Liver (tissue), 9 donors: ENCODE data around the gene DCT. TPM values are rescaled to one million over a fixed set of nuclear protein-coding genes. Genes with fewer than 3 reads are reported as not detected.

Source experiments
- DNase-seq: peaks from one replicate; pipeline ENCODE4 v3.0.0-alpha.2; 2017; ENCODE audit warnings: low spot score
- H3K27ac ChIP-seq, 2 donors: one replicate each; pipeline ENCODE4 v1.7.0; 2013; ENCODE audit warnings: inconsistent platforms in 2 of 2, low read length in 2 of 2, control low read depth in 1 of 2, low read depth in 1 of 2, mild to moderate bottlenecking in 1 of 2
- H3K27me3 ChIP-seq, 4 donors: one replicate each; pipeline versions ENCODE4 v1.6.1 to v1.7.0; 2013; ENCODE audit warnings: low read length in 3 of 4, inconsistent platforms in 1 of 4, mild to moderate bottlenecking in 1 of 4, moderate library complexity in 1 of 4; ENCODE audit not compliant: control insufficient read depth in 4 of 4, insufficient read depth in 4 of 4
- H3K36me3 ChIP-seq, 4 donors: one replicate each; pipeline versions ENCODE4 v1.6.1 to v1.7.0; 2013; ENCODE audit warnings: low read length in 3 of 4, mild to moderate bottlenecking in 3 of 4, low read depth in 1 of 4, moderate library complexity in 1 of 4; ENCODE audit not compliant: control insufficient read depth in 4 of 4, insufficient read depth in 3 of 4
- H3K4me1 ChIP-seq, 4 donors: one replicate each; pipeline versions ENCODE4 v1.6.1 to v1.7.0; 2013; ENCODE audit warnings: low read length in 3 of 4, mild to moderate bottlenecking in 3 of 4, moderate library complexity in 1 of 4; ENCODE audit not compliant: control insufficient read depth in 4 of 4, insufficient read depth in 4 of 4
- H3K4me3 ChIP-seq, 3 donors: one replicate each; pipeline versions ENCODE4 v1.6.1 to v1.7.0; 2013; ENCODE audit warnings: low read length in 3 of 3, control low read depth in 1 of 3, low read depth in 1 of 3, mild to moderate bottlenecking in 1 of 3
- H3K9ac ChIP-seq, 2 donors: one replicate each; pipeline ENCODE4 v1.7.0; 2013; ENCODE audit warnings: low read length in 2 of 2, mild to moderate bottlenecking in 2 of 2, moderate library complexity in 2 of 2, control low read depth in 1 of 2, low read depth in 1 of 2
- H3K9me3 ChIP-seq, 4 donors: one replicate each; pipeline versions ENCODE4 v1.6.1 to v1.7.0; 2013; ENCODE audit warnings: low read length in 3 of 4; ENCODE audit not compliant: control insufficient read depth in 4 of 4
- FOXA1 ChIP-seq: IDR thresholded peaks from 2 replicates; pipeline ENCODE4 v1.6.1; 2016; ENCODE audit warnings: antibody characterized with exemption
- FOXA2 ChIP-seq: IDR thresholded peaks from 2 replicates; pipeline ENCODE4 v1.6.1; 2016; ENCODE audit warnings: antibody characterized with exemption
- HNF4A ChIP-seq, 2 donors: conservative IDR thresholded peaks; 2 replicates each; pipeline ENCODE4 v1.6.1; 2016; ENCODE audit warnings: antibody characterized with exemption in 2 of 2, mild to moderate bottlenecking in 2 of 2
- NR2F2 ChIP-seq: IDR thresholded peaks from 2 replicates; pipeline ENCODE4 v1.6.1; 2016; ENCODE audit warnings: antibody characterized with exemption
- RAD21 ChIP-seq, 2 donors: IDR thresholded peaks; 2 replicates each; pipeline ENCODE4 v1.6.1; 2016; ENCODE audit warnings: antibody characterized with exemption in 2 of 2, mild to moderate bottlenecking in 2 of 2
- RXRA ChIP-seq, 2 donors: IDR thresholded peaks; 2 replicates each; pipeline ENCODE4 v1.6.1; 2017 to 2018; ENCODE audit warnings: antibody characterized with exemption in 2 of 2, mild to moderate bottlenecking in 1 of 2
- SP1 ChIP-seq: IDR thresholded peaks from 2 replicates; pipeline ENCODE4 v1.6.1; 2018; ENCODE audit warnings: antibody characterized with exemption, mild to moderate bottlenecking
- TAF1 ChIP-seq: conservative IDR thresholded peaks from 2 replicates; pipeline ENCODE4 v1.6.1; 2016; ENCODE audit warnings: antibody characterized with exemption, mild to moderate bottlenecking
- WGBS: extraction: QIAGEN DNeasy Blood & Tissue Kit; methylation state at CpG from one replicate; pipeline ENCODE4 v1.1.7; 2013; 5-methylcytosine and 5-hydroxymethylcytosine counted together
- polyA plus RNA-seq, 2 donors: library from polyadenylated mRNA; stranded (reverse) in 1 of 2; unstranded in 1 of 2; fragments of 200-250 nt in 1 of 2; fragments of >200 nt in 1 of 2; fragmentation: Nextera tagmentation in 1 of 2; extraction: Ambion mirVana in 1 of 2; gene quantifications; one replicate each; pipeline versions ENCODE4 v1.2.1 to v1.2.3, GENCODE V29; 2013 to 2015
- total RNA-seq, 2 donors: library from RNA; depleted of rRNA; stranded (reverse); fragments of >200 nt; gene quantifications; one replicate each; pipeline ENCODE4 v1.2.3, GENCODE V29; 2014
- TF ChIP-seq, protein P1 (sequence below): IDR thresholded peaks from 2 replicates; pipeline ENCODE4 v1.6.1; 2016; ENCODE audit warnings: antibody characterized with exemption, mild to moderate bottlenecking
- TF ChIP-seq, protein P2 (sequence below): fragments of 150-350 bp; IDR thresholded peaks from 2 replicates; pipeline ENCODE4 v1.5.1; 2017; ENCODE audit warnings: improper control_type of control experiment, low read depth, low read length; ENCODE audit not compliant: missing input control
- TF ChIP-seq, protein P3 (sequence below): IDR thresholded peaks from 2 replicates; pipeline ENCODE4 v1.6.1; 2016; ENCODE audit warnings: antibody characterized with exemption
- TF ChIP-seq, protein P4 (sequence below): IDR thresholded peaks from 2 replicates; pipeline ENCODE4 v1.6.1; 2016; ENCODE audit warnings: antibody characterized with exemption
- donor health status: healthy.
- donor health status: healthy.
- donor health status: healthy.
- donor health status: healthy.
- donor health status: healthy.

The DCT gene
- total and polyA plus RNA-seq, 4 donors: 0.08 to 0.19 TPM; not detected in 2

DNA sequence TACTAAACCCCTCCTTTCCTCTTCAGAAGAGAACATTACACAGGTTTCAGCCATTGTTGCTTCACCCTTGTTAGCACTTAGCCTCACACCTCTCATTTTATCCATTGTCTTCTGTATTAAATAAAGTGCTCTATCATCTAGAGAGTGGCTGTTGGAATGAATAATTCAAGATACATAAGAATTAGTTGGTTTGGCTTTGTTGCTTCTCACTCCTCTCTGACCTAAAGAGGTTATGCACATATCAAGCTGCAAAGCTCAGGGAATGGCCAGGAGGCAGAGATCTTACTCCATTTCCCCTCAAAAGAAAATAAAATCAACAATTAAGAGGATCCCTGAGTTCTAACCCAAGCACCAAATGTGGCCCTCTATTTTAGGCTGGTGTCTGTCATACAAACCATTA is 79.7 kb downstream of the DCT start:
- H3K4me3 ChIP-seq: no peak overlapping the region
- H3K4me1 ChIP-seq: peaks cover 0 to 8% (median 5%) of the 10 kb centered on the region in 4 donors
- DNase-seq: no peak
- H3K9ac ChIP-seq: no peak overlapping the region
- H3K9me3 ChIP-seq: no peaks in the 10 kb centered on the region
- H3K36me3 ChIP-seq: peaks cover 0 to 5% (median under 1%) of the 10 kb centered on the region in 4 donors
- TF ChIP-seq HNF4A (conservative IDR thresholded peaks at IDR 0.05): no peak
- no peak for TF ChIP-seq RAD21 (IDR thresholded peaks at IDR 0.05)
- no peak for TF ChIP-seq FOXA1
- TF ChIP-seq, protein P1, sequence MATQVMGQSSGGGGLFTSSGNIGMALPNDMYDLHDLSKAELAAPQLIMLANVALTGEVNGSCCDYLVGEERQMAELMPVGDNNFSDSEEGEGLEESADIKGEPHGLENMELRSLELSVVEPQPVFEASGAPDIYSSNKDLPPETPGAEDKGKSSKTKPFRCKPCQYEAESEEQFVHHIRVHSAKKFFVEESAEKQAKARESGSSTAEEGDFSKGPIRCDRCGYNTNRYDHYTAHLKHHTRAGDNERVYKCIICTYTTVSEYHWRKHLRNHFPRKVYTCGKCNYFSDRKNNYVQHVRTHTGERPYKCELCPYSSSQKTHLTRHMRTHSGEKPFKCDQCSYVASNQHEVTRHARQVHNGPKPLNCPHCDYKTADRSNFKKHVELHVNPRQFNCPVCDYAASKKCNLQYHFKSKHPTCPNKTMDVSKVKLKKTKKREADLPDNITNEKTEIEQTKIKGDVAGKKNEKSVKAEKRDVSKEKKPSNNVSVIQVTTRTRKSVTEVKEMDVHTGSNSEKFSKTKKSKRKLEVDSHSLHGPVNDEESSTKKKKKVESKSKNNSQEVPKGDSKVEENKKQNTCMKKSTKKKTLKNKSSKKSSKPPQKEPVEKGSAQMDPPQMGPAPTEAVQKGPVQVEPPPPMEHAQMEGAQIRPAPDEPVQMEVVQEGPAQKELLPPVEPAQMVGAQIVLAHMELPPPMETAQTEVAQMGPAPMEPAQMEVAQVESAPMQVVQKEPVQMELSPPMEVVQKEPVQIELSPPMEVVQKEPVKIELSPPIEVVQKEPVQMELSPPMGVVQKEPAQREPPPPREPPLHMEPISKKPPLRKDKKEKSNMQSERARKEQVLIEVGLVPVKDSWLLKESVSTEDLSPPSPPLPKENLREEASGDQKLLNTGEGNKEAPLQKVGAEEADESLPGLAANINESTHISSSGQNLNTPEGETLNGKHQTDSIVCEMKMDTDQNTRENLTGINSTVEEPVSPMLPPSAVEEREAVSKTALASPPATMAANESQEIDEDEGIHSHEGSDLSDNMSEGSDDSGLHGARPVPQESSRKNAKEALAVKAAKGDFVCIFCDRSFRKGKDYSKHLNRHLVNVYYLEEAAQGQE: no peak
- no peak for TF ChIP-seq NR2F2
- TF ChIP-seq, protein P2, sequence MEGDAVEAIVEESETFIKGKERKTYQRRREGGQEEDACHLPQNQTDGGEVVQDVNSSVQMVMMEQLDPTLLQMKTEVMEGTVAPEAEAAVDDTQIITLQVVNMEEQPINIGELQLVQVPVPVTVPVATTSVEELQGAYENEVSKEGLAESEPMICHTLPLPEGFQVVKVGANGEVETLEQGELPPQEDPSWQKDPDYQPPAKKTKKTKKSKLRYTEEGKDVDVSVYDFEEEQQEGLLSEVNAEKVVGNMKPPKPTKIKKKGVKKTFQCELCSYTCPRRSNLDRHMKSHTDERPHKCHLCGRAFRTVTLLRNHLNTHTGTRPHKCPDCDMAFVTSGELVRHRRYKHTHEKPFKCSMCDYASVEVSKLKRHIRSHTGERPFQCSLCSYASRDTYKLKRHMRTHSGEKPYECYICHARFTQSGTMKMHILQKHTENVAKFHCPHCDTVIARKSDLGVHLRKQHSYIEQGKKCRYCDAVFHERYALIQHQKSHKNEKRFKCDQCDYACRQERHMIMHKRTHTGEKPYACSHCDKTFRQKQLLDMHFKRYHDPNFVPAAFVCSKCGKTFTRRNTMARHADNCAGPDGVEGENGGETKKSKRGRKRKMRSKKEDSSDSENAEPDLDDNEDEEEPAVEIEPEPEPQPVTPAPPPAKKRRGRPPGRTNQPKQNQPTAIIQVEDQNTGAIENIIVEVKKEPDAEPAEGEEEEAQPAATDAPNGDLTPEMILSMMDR: no peak
- TF ChIP-seq, protein P3, sequence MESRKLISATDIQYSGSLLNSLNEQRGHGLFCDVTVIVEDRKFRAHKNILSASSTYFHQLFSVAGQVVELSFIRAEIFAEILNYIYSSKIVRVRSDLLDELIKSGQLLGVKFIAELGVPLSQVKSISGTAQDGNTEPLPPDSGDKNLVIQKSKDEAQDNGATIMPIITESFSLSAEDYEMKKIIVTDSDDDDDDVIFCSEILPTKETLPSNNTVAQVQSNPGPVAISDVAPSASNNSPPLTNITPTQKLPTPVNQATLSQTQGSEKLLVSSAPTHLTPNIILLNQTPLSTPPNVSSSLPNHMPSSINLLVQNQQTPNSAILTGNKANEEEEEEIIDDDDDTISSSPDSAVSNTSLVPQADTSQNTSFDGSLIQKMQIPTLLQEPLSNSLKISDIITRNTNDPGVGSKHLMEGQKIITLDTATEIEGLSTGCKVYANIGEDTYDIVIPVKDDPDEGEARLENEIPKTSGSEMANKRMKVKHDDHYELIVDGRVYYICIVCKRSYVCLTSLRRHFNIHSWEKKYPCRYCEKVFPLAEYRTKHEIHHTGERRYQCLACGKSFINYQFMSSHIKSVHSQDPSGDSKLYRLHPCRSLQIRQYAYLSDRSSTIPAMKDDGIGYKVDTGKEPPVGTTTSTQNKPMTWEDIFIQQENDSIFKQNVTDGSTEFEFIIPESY: no peak
- no peak for TF ChIP-seq RXRA (IDR thresholded peaks at IDR 0.05)
- no peak for TF ChIP-seq FOXA2
- TF ChIP-seq, protein P4, sequence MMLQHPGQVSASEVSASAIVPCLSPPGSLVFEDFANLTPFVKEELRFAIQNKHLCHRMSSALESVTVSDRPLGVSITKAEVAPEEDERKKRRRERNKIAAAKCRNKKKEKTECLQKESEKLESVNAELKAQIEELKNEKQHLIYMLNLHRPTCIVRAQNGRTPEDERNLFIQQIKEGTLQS: no peak
- no peak overlapping the region for H3K27ac ChIP-seq
- H3K27me3 ChIP-seq: no peaks in the 10 kb centered on the region

DNA sequence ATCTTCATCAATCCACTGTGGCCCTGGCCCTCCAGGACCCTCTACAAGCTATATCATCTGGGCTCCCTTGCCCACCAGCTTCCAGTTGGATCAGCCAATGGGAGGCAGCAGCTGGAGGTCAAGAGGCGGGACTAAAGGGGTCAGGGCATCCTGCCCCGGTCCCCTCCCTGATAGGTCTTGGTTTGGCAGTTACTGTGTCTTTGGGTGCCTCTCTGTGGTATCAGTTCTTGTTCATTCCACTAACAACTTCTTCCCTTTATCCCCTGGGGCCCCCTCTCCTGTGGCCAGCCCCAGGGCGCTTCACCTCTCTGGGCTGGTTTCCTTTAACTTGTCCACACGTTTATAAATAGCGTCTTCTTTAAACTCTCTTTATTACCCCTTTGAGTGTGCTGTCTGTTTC is 83.6 kb downstream of the DCT start:
- WGBS: 91% methylated on average over 5 of the region's 5 CpGs
- peaks cover 0 to 5% (median 2%) of the 10 kb centered on the region in 4 donors for H3K4me1 ChIP-seq
- H3K9me3 ChIP-seq: no peaks in the 10 kb centered on the region
- no peak for DNase-seq
- no peak overlapping the region for H3K27ac ChIP-seq
- no peak overlapping the region for H3K9ac ChIP-seq
- H3K27me3 ChIP-seq: no peaks in the 10 kb centered on the region
- TF ChIP-seq HNF4A (conservative IDR thresholded peaks at IDR 0.05) (no peak), SP1 (no peak), RXRA (IDR thresholded peaks at IDR 0.05) (no peak), TAF1 (no peak), FOXA2 (no peak), RAD21 (IDR thresholded peaks at IDR 0.05) (no peak)
- TF ChIP-seq, protein P3: no peak
- TF ChIP-seq, protein P1: no peak
- no peak overlapping the region for H3K4me3 ChIP-seq
- peaks cover 0 to 2% (median 0%) of the 10 kb centered on the region in 4 donors for H3K36me3 ChIP-seq
